DND-41 (cell line): ENCODE results near the gene PAN2.

Experiments
- CTCF ChIP-seq: IDR thresholded peaks from 2 replicates; pipeline ENCODE4 v1.5.1; 2012; ENCODE audit warnings: borderline replicate concordance, low read length, moderate library complexity, mild to moderate bottlenecking; ENCODE audit not compliant: poor library complexity, severe bottlenecking; ENCODE audit errors: extremely low read depth
- EZH2 ChIP-seq: IDR thresholded peaks from 3 replicates; pipeline ENCODE4 v1.6.1; 2012; ENCODE audit warnings: borderline replicate concordance, low read depth, mild to moderate bottlenecking, moderate library complexity, low read length, inconsistent platforms; ENCODE audit not compliant: severe bottlenecking

- TF ChIP-seq CTCF (no peak), EZH2 (no peak)
These were observed 4.7 kb upstream of the PAN2 start, which contains the start of gene IL23A for GRCh38 chr12:56338308-56339157.
